ENCODE measurements around the gene FAM217B. TPM values are rescaled to one million over a fixed set of nuclear protein-coding genes. Genes with fewer than 3 reads are reported as not detected.

FAM217B gene
- total RNA-seq, 2 experiments from 2014 or later = 23.1 to 23.7 TPM

- no peak for TF ChIP-seq CTCF (IDR thresholded peaks at IDR 0.05)
- Mint-ChIP-seq H3K4me3 (no peak overlapping the region), H3K4me1 (ENCODE audit: low read depth) (no peaks in the 10 kb centered on the region), H3K27ac (no peak overlapping the region), H3K9me3 (no peaks in the 10 kb centered on the region), H3K27me3 (peaks cover 7% of the 10 kb centered on the region), H3K36me3 (ENCODE audit: low read depth) (no peaks in the 10 kb centered on the region)
- CTCF ChIA-PET = interaction anchor here (1.4 kb wide), 1 partner anchor 23 kb away, joined by 3 read pairs; the partner anchor contains the start of gene SYCP2
- Histone ChIP-seq H3K9me3 (ENCODE audit: control insufficient read depth in 1 of 2, insufficient read depth in 1 of 2, low read length in 2 of 2) (no peaks in the 10 kb centered on the region), H3K27ac (ENCODE audit: low read depth in 1 of 2, low read length in 2 of 2) (no peak overlapping the region), H3K27me3 (ENCODE audit: control insufficient read depth in 1 of 2, insufficient read depth in 2 of 2, low read length in 2 of 2) (peaks cover 0 to 4% of the 10 kb centered on the region in 2 experiments), H3K4me1 (ENCODE audit: insufficient read depth, low read length) (no peaks in the 10 kb centered on the region), H3K4me3 (ENCODE audit: low read length) (no peak overlapping the region), H3K36me3 (ENCODE audit: insufficient read depth, low read length) (no peaks in the 10 kb centered on the region)
- ATAC-seq (ENCODE audit: poor library complexity) (no peak), DNase-seq (no peak)
- intact Hi-C loops (cut with DNase I, micrococcal nuclease) = no loop called here
- POLR2A ChIA-PET = no interaction called here
Observed at GRCh38 chr20:59911041-59911440, 29.1 kb upstream of the FAM217B start.

- Mint-ChIP-seq H3K27ac (no peak overlapping the region), H3K4me1 (ENCODE audit: low read depth) (no peaks in the 10 kb centered on the region), H3K4me3 (no peak overlapping the region), H3K27me3 (peaks cover 7% of the 10 kb centered on the region), H3K36me3 (ENCODE audit: low read depth) (no peaks in the 10 kb centered on the region), H3K9me3 (no peaks in the 10 kb centered on the region)
- intact Hi-C loops (cut with DNase I, micrococcal nuclease) = no loop called here
- TF ChIP-seq CTCF (IDR thresholded peaks at IDR 0.05) = no peak
- Histone ChIP-seq H3K4me1 (ENCODE audit: insufficient read depth, low read length) (no peaks in the 10 kb centered on the region), H3K4me3 (ENCODE audit: low read length) (no peak overlapping the region), H3K36me3 (ENCODE audit: insufficient read depth, low read length) (no peaks in the 10 kb centered on the region), H3K9me3 (ENCODE audit: control insufficient read depth in 1 of 2, insufficient read depth in 1 of 2, low read length in 2 of 2) (no peaks in the 10 kb centered on the region), H3K27ac (ENCODE audit: low read depth in 1 of 2, low read length in 2 of 2) (no peak overlapping the region), H3K27me3 (ENCODE audit: control insufficient read depth in 1 of 2, insufficient read depth in 2 of 2, low read length in 2 of 2) (peaks cover 0 to 4% of the 10 kb centered on the region in 2 experiments)
- peak in 1 of 14 experiments; percentile 23 for DNase-seq
- no peak for ATAC-seq (ENCODE audit: poor library complexity)
- POLR2A ChIA-PET = no interaction called here
- CTCF ChIA-PET = no interaction called here
Observed at GRCh38 chr20:59912609-59913008, 27.6 kb upstream of the FAM217B start.

- no peaks in the 10 kb centered on the region for H3K9me3 Mint-ChIP-seq
- H3K4me1 Mint-ChIP-seq (ENCODE audit: low read depth) = no peaks in the 10 kb centered on the region
- H3K4me3 ChIP-seq (ENCODE audit: low read length) = no peak overlapping the region
- H3K36me3 ChIP-seq (ENCODE audit: insufficient read depth, low read length) = no peaks in the 10 kb centered on the region
- H3K27me3 Mint-ChIP-seq = no peaks in the 10 kb centered on the region
- ChIA-PET CTCF (no interaction called here), POLR2A (no interaction called here)
- ATAC-seq (ENCODE audit: poor library complexity) (no peak), DNase-seq (no peak)
- no peak overlapping the region for H3K4me3 Mint-ChIP-seq
- no peaks in the 10 kb centered on the region for H3K4me1 ChIP-seq (ENCODE audit: insufficient read depth, low read length)
- no peak for TF ChIP-seq CTCF (IDR thresholded peaks at IDR 0.05)
- H3K9me3 ChIP-seq (ENCODE audit: control insufficient read depth in 1 of 2, insufficient read depth in 1 of 2, low read length in 2 of 2) = no peaks in the 10 kb centered on the region
- H3K36me3 Mint-ChIP-seq (ENCODE audit: low read depth) = no peaks in the 10 kb centered on the region
- no peaks in the 10 kb centered on the region for H3K27me3 ChIP-seq (ENCODE audit: control insufficient read depth in 1 of 2, insufficient read depth in 2 of 2, low read length in 2 of 2)
- intact Hi-C loops (cut with DNase I, micrococcal nuclease) = no loop called here
- H3K27ac Mint-ChIP-seq = no peak overlapping the region
- no peak overlapping the region for H3K27ac ChIP-seq (ENCODE audit: low read depth in 1 of 2, low read length in 2 of 2)
Observed at GRCh38 chr20:59920944-59921343, 19.2 kb upstream of the FAM217B start.
